Measurements from ENCODE around the gene ARHGAP45.

DNA sequence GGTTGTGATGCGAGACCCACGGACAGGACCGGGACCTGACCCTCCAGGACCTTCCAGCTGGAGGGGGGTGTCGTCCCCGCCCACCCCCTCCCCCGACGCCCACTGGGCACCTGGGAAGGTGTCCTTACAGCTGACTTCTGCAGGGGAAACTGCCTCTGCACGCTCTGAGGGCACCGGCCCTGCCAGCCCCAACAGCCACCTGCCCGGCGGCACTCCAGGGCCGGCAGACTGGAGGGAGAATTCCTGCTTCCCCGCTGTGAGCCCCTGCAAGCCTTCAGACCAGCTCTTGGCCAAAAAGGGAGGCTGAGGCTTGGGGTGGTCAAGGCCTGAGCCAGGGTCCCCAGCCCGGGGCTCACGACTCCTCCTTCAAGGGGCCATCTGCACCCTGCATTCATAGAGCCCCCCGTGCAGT lies 39.3 kb upstream of the ARHGAP45 start:
- TF ChIP-seq CTCF (conservative IDR thresholded peaks at IDR 0.05; ENCODE audit: low read depth in 2 of 2): no peak
- no peak for TF ChIP-seq EZH2 (IDR thresholded peaks at IDR 0.05; ENCODE audit: low read depth, unreplicated experiment)
- no peak for TF ChIP-seq EZH2phosphoT487 (IDR thresholded peaks at IDR 0.05; ENCODE audit: unreplicated experiment)
- TF ChIP-seq REST (IDR thresholded peaks at IDR 0.05; ENCODE audit: unreplicated experiment): no peak
- no peak for TF ChIP-seq POLR2AphosphoS5 (IDR thresholded peaks at IDR 0.05; ENCODE audit: low read depth)
- TF ChIP-seq CREB1 (CRISPR knock-in tag; IDR thresholded peaks at IDR 0.05; ENCODE audit: low read depth): no peak
- TF ChIP-seq JUNB (IDR thresholded peaks at IDR 0.05; ENCODE audit: unreplicated experiment): no peak
- no peak for TF ChIP-seq NANOG (IDR thresholded peaks at IDR 0.05; ENCODE audit: borderline replicate concordance)
- no peak for TF ChIP-seq ZNF462 (CRISPR knock-in tag; IDR thresholded peaks at IDR 0.05)
- TF ChIP-seq ETS1 (IDR thresholded peaks at IDR 0.05): no peak
- TF ChIP-seq STAT1 (IDR thresholded peaks at IDR 0.05; ENCODE audit: unreplicated experiment): no peak
